ENCODE measurements around the gene SNAI1. TPM values are rescaled to one million over a fixed set of nuclear protein-coding genes. Genes with fewer than 3 reads are reported as not detected.

The SNAI1 gene
- total and polyA plus RNA-seq, 12 donors: 0.28 to 13.2 (median 8.4) TPM

DNA sequence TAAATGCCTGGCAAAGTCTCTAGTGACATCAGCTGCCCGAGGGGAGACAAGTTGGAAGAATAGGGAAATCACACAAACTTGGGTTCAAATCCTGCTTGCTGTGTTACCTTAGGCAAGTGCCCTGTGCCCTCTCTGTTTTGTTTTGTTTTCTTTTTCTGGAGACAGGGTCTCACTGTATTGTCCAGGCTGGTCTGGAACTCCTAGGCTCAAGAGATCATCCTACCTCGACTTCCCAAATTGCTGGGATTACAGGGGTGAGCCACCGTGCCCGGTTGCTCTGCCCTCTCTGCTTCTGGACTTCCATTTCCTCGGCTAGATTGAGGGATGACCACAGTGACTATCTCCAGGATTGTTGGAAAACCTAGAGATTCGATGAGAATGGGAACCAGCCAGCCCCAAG is 55.4 kb downstream of the SNAI1 start:
- DNase-seq: no peak
- Histone ChIP-seq H3K36me3 (replicated peaks in 1 of 2) (no peaks in the 10 kb centered on the region), H3K27ac (no peak overlapping the region), H3K4me1 (replicated peaks in 1 of 2) (peaks cover 0 to 15% of the 10 kb centered on the region in 2 donors), H3K9me3 (replicated peaks in 1 of 3) (no peaks in the 10 kb centered on the region), H3K4me3 (no peak overlapping the region), H3K27me3 (no peaks in the 10 kb centered on the region)
- intact Hi-C loops (cut with DNase I): no loop called here
- 64 to 83% (median 74%) methylated on average over 6 of the region's 6 CpGs for WGBS, 4 donors
- TF ChIP-seq POLR2A (IDR thresholded peaks at IDR 0.05): no peak
- TF ChIP-seq, protein P1, sequence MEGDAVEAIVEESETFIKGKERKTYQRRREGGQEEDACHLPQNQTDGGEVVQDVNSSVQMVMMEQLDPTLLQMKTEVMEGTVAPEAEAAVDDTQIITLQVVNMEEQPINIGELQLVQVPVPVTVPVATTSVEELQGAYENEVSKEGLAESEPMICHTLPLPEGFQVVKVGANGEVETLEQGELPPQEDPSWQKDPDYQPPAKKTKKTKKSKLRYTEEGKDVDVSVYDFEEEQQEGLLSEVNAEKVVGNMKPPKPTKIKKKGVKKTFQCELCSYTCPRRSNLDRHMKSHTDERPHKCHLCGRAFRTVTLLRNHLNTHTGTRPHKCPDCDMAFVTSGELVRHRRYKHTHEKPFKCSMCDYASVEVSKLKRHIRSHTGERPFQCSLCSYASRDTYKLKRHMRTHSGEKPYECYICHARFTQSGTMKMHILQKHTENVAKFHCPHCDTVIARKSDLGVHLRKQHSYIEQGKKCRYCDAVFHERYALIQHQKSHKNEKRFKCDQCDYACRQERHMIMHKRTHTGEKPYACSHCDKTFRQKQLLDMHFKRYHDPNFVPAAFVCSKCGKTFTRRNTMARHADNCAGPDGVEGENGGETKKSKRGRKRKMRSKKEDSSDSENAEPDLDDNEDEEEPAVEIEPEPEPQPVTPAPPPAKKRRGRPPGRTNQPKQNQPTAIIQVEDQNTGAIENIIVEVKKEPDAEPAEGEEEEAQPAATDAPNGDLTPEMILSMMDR (IDR thresholded peaks at IDR 0.05): no peak

Small RNA genes lying within 50 kb of the gene (small RNA-seq; reads per million reads assigned to genes)
- gene RF00017 (0 reads per million in 2 donors), gene RNU6-147P (0 reads per million in 2 donors)

Other genes starting within 250 kb of the SNAI1 start
- 10 to 100 TPM; 12.4 to 23.3 (median 18.1) TPM for gene SLC9A8, start 170.2 kb upstream of the SNAI1 start, total RNA-seq
- gene SLC9A8, start 170.2 kb upstream of the SNAI1 start, polyA plus RNA-seq: 10 to 100 TPM; 15.5 to 19.1 (median 17.0) TPM
- gene SPATA2, start 67.5 kb upstream of the SNAI1 start, total RNA-seq: 1 to 10 TPM; 2.8 to 9.3 (median 6.5) TPM
- 1 to 10 TPM; 4.7 to 5.9 (median 4.7) TPM for gene SPATA2, start 67.5 kb upstream of the SNAI1 start, polyA plus RNA-seq
- 100 to 1,000 TPM in 4 of 9 donors, 10 to 100 TPM in 5; 53.2 to 201 (median 79.4) TPM for gene RNF114, start 46.6 kb upstream of the SNAI1 start, total RNA-seq
- gene RNF114, start 46.6 kb upstream of the SNAI1 start, polyA plus RNA-seq: 10 to 100 TPM; 26.9 to 47.8 (median 41.3) TPM
- 100 to 1,000 TPM in 2 of 9 donors, 10 to 100 TPM in 7; 57.4 to 123 (median 77.0) TPM for gene UBE2V1, start 130.2 kb downstream of the SNAI1 start, total RNA-seq
- 100 to 1,000 TPM in 1 of 3 donors, 10 to 100 TPM in 2; 78.7 to 242 (median 80.0) TPM for gene UBE2V1, start 130.2 kb downstream of the SNAI1 start, polyA plus RNA-seq
- gene PEDS1, start 170.7 kb downstream of the SNAI1 start, total RNA-seq: 10 to 100 TPM; 18.7 to 39.1 (median 29.2) TPM
- 10 to 100 TPM; 29.4 to 32.6 (median 30.2) TPM for gene PEDS1, start 170.7 kb downstream of the SNAI1 start, polyA plus RNA-seq
- gene CEBPB, start 207.8 kb downstream of the SNAI1 start, total RNA-seq: 100 to 1,000 TPM in 8 of 9 donors, 10 to 100 TPM in 1; 14.9 to 272 (median 250) TPM
- gene CEBPB, start 207.8 kb downstream of the SNAI1 start, polyA plus RNA-seq: 10 to 100 TPM; 31.0 to 74.7 (median 39.3) TPM